ENCODE results near the gene CCT7.

The CCT7 gene

GRCh38 chr2:73255907-73256617, 22.0 kb downstream of the CCT7 start:
- DNase-seq (ENCODE audit: insufficient read length, low spot score) (no peak), FAIRE-seq (no peak)
- TF ChIP-seq, protein P1, sequence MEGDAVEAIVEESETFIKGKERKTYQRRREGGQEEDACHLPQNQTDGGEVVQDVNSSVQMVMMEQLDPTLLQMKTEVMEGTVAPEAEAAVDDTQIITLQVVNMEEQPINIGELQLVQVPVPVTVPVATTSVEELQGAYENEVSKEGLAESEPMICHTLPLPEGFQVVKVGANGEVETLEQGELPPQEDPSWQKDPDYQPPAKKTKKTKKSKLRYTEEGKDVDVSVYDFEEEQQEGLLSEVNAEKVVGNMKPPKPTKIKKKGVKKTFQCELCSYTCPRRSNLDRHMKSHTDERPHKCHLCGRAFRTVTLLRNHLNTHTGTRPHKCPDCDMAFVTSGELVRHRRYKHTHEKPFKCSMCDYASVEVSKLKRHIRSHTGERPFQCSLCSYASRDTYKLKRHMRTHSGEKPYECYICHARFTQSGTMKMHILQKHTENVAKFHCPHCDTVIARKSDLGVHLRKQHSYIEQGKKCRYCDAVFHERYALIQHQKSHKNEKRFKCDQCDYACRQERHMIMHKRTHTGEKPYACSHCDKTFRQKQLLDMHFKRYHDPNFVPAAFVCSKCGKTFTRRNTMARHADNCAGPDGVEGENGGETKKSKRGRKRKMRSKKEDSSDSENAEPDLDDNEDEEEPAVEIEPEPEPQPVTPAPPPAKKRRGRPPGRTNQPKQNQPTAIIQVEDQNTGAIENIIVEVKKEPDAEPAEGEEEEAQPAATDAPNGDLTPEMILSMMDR (IDR thresholded peaks at IDR 0.05; ENCODE audit: insufficient read depth, missing control alignments), result no peak

GRCh38 chr2:73256618-73256922, 22.5 kb downstream of the CCT7 start:
- DNase-seq (ENCODE audit: insufficient read length, low spot score) (no peak), FAIRE-seq (no peak)
- TF ChIP-seq, protein P1 (IDR thresholded peaks at IDR 0.05; ENCODE audit: insufficient read depth, missing control alignments), result no peak

DNA sequence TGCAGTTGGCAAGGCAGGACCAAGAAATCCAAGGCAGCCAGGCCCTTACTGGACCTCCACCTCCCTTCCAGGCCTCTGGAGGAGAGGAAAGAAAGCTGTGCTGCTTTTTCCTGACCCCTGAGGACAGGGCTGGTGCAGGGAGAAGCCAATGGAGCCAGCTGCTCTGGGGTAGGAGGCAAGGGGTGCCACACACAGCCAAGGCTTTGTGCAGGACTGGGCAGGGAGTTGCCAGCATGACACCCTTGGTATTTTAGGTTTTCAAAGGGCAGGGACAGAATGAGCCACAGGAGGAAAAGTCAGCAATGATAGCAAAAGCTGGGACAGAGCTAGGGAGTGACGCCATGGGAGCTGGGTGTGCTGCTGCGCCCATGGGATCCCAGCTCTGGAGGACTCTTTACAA, 22.9 kb downstream of the CCT7 start:
- TF ChIP-seq, protein P1 (IDR thresholded peaks at IDR 0.05; ENCODE audit: insufficient read depth, missing control alignments), result no peak
- FAIRE-seq (no peak), DNase-seq (ENCODE audit: insufficient read length, low spot score) (no peak)

DNA sequence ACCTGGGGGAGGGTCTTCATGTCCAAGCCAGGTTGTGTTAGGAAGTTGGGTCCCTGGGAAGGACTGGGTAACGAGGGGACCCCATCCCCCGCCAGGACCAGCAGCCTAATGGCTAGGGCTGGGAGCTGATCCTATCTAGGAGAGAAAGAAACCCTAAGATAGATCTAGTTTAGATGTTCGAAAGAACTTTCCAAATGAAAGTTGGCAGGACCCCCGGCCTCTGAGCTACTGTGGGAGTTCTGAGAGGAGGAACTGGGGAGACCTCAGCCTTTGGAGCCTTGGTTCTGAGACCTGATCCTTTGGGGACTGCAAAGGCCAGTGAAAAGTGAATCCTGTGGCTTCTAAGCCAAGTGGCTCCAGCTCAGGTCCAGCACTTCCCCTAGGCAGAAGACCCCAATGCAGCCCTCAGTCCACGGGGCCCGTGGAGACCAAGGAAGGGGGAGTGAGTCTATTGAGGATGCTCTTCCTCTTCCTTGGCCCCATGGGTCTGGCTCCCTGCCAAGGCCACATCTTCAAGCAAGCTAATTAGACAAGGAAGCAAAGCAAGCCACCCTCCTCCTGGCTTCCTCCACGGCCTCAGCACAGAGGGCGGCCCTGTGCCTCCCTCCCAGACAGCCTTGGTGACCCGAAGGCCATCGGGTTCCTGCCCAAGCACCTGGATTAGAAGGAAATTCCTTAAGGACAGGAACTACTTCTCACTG, 23.5 kb downstream of the CCT7 start:
- TF ChIP-seq, protein P1 (IDR thresholded peaks at IDR 0.05; ENCODE audit: insufficient read depth, missing control alignments), result no peak
- DNase-seq (ENCODE audit: insufficient read length, low spot score) (no peak), FAIRE-seq (no peak)

GRCh38 chr2:73258186-73258912, 24.2 kb downstream of the CCT7 start:
- TF ChIP-seq, protein P1 (IDR thresholded peaks at IDR 0.05; ENCODE audit: insufficient read depth, missing control alignments), result no peak
- no peak for FAIRE-seq
- no peak for DNase-seq (ENCODE audit: insufficient read length, low spot score)

DNA sequence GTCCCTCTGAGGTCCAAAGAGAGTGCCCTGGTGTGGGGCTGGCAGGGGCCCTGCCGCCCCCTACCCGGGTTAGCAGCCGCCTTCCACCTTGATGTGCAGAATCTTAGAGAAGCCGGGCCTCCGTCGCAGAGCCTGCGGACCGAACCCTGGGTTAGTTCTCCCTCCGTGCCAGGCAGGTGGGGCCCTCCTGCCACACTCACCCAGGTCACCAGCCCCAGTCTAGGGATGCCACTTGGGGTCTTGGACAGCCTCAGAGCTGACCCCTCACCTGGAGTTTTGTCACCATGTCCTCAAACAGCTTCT, 24.8 kb downstream of the CCT7 start:
- TF ChIP-seq, protein P1 (IDR thresholded peaks at IDR 0.05; ENCODE audit: insufficient read depth, missing control alignments), result no peak
- no peak for FAIRE-seq
- DNase-seq (ENCODE audit: insufficient read length, low spot score), result no peak

- TF ChIP-seq, protein P1 (IDR thresholded peaks at IDR 0.05; ENCODE audit: insufficient read depth, missing control alignments), result no peak
- DNase-seq (ENCODE audit: insufficient read length, low spot score), result no peak
- FAIRE-seq, result no peak
These were observed 25.2 kb downstream of the CCT7 start for GRCh38 chr2:73259276-73259675.

All from D721Med (cell line).